Heart right ventricle (tissue), 16 donors: ENCODE results near the gene LSM4. TPM values are rescaled to one million over a fixed set of nuclear protein-coding genes. Genes with fewer than 3 reads are reported as not detected.

Source experiments
- ATAC-seq, 8 donors: fragments of 200-7000 bp; cut with Tn5 transposase; one replicate each; pipeline ENCODE4 v1.9.1; 2020; ENCODE audit warnings: mild to moderate bottlenecking in 8 of 8, moderate library complexity in 8 of 8, moderate number of reproducible peaks in 1 of 8
- DNase-seq, 2 donors: peaks; one replicate each; pipeline ENCODE4 v3.0.0-alpha.2; 2020
- H3K27ac ChIP-seq, 10 donors: fragments of 200-600 bp; sonication (generic) in 2 of 10; one replicate each; pipeline versions ENCODE4 v1.5.0 to v1.8.0; 2020 to 2022; ENCODE audit warnings: mild to moderate bottlenecking in 3 of 10
- H3K27me3 ChIP-seq, 7 donors: fragments of 200-600 bp; one replicate each; pipeline ENCODE4 v1.8.0; 2021 to 2022; ENCODE audit warnings: mild to moderate bottlenecking in 2 of 7
- H3K36me3 ChIP-seq, 9 donors: fragments of 200-600 bp; sonication (generic) in 1 of 9; one replicate each; pipeline versions ENCODE4 v1.5.0 to v1.8.0; 2020 to 2022; ENCODE audit warnings: mild to moderate bottlenecking in 2 of 9
- H3K4me1 ChIP-seq, 9 donors: fragments of 200-600 bp; sonication (generic) in 1 of 9; one replicate each; pipeline versions ENCODE4 v1.5.0 to v1.8.0; 2020 to 2022; ENCODE audit warnings: mild to moderate bottlenecking in 4 of 9
- H3K4me3 ChIP-seq, 10 donors: fragments of 200-600 bp; sonication (generic) in 2 of 10; one replicate each; pipeline versions ENCODE4 v1.5.0 to v1.8.0; 2020 to 2022; ENCODE audit warnings: mild to moderate bottlenecking in 7 of 10, moderate library complexity in 2 of 10
- H3K9me3 ChIP-seq, 11 donors: fragments of 200-600 bp in 10 of 11; sonication (generic) in 2 of 11; one replicate each; pipeline versions ENCODE4 v1.5.0 to v1.8.0; 2013 to 2022; ENCODE audit warnings: mild to moderate bottlenecking in 2 of 11, control low read depth in 1 of 11, moderate library complexity in 1 of 11
- CTCF ChIP-seq, 9 donors: fragments of 200-600 bp; sonication (generic) in 2 of 9; IDR thresholded peaks; one replicate each; pipeline versions ENCODE4 v1.5.0 to v1.8.0; 2021 to 2022; ENCODE audit warnings: antibody characterized with exemption in 9 of 9, mild to moderate bottlenecking in 5 of 9, moderate library complexity in 1 of 9
- WGBS, 2 donors: extraction: QIAGEN DNeasy Blood & Tissue Kit; methylation state at CpG; one replicate each; pipeline ENCODE4 v1.1.7; 2013; ENCODE audit warnings: inconsistent platforms in 1 of 2; 5-methylcytosine and 5-hydroxymethylcytosine counted together
- intact Hi-C, 10 donors: fragments of 100-400 bp; cut with DNase I; formaldehyde crosslinking; loops; one replicate each; pipeline versions ENCODE4 v1.11.1 to v1.14.2; 2022
- polyA plus RNA-seq, 2 donors: library from polyadenylated mRNA; stranded (reverse); fragments of 200-250 nt; gene quantifications; one replicate each; pipeline ENCODE4 v1.2.3, GENCODE V29; 2013
- total RNA-seq, 10 donors: library from RNA; stranded (reverse); fragmentation: NEBNext Ultra II Directional in 3 of 10; extraction: Animal tissue kit (Norgen Biotek cat#: 25700) in 3 of 10; gene quantifications; one replicate each; pipeline versions ENCODE4 v1.2.1 to v1.2.4, GENCODE V29; 2021 to 2023
- donor health status: Arrhythmogenic right ventricular cardiomyopathy.
- donor health status: ischemic (EF 13 %, LVEDD 7.1; RV severe dilation, severe dysfunction).
- donor health status: healthy with polysubstance abuse.
- donor health status: DM: no; HTN: yes; CAD: no.
- donor health status: DM: no; HTN: no; CAD: no.
- donor health status: ischemic (EF 25% LVEDD 6.9; RV normal size, moderate dysfunction).
- donor health status: ischemic (EF 25% LVEDD 5.7; RV mildly dilated, moderate dysfunction).
- donor health status: healthy.
- donor health status: DM: yes; HTN: yes; CAD: no.
- donor health status: Ischemic cardiomyopathy.
- donor health status: ischemic (EF 35%, LVEDD 5.7; RV mildly dilated, moderate dysfunction).
- donor health status: nonischemic (EF 11% LVEDD 7.7; RV severe dilation, severe dysfunction).
- donor health status: DM: yes; HTN: yes; CAD: no.
- donor health status: PGD.
- donor health status: ischemic (EF 29% LVEDD 5.4; RV normal size, mild dysfunction).
- donor health status: nonischemic (EF 23%, LVEDD 6.1; RV moderate dilation, normal function).

LSM4 gene
- total and polyA plus RNA-seq, 12 donors: 73.2 to 163 (median 93.6) TPM

- no peak overlapping the region for H3K4me3 ChIP-seq
These were observed 10.8 kb upstream of the LSM4 start for GRCh38 chr19:18333680-18334079.

GRCh38 chr19:18332917-18333530 lies 10.1 kb upstream of the LSM4 start:
- DNase-seq (no peak), ATAC-seq (no peak)
- no peak overlapping the region for H3K4me3 ChIP-seq
- H3K36me3 ChIP-seq: no peaks in the 10 kb centered on the region
- peaks cover 4 to 25% (median 11%) of the 10 kb centered on the region in 9 donors for H3K4me1 ChIP-seq
- no peaks in the 10 kb centered on the region for H3K9me3 ChIP-seq
- no peak overlapping the region for H3K27ac ChIP-seq
- intact Hi-C loops: no loop called here
- no peaks in the 10 kb centered on the region for H3K27me3 ChIP-seq
- TF ChIP-seq CTCF (IDR thresholded peaks at IDR 0.05): no peak
- WGBS, 2 donors: 83% methylated on average over 15 of the region's 15 CpGs

More at GRCh38 chr19:18333680-18334079, 10.8 kb upstream of the LSM4 start:
- no peak for DNase-seq
- Histone ChIP-seq H3K36me3 (no peaks in the 10 kb centered on the region), H3K4me1 (peaks cover 4 to 22% (median 9%) of the 10 kb centered on the region in 9 donors), H3K9me3 (no peaks in the 10 kb centered on the region), H3K27ac (no peak overlapping the region), H3K27me3 (no peaks in the 10 kb centered on the region)
- 88 to 92% methylated on average over 6 of the region's 6 CpGs for WGBS, 2 donors
- intact Hi-C loops: no loop called here
- no peak for ATAC-seq
- TF ChIP-seq CTCF (IDR thresholded peaks at IDR 0.05): no peak

GRCh38 chr19:18330868-18331267 lies 8.0 kb upstream of the LSM4 start:
- no peak for DNase-seq
- intact Hi-C loops: no loop called here
- no peak overlapping the region for H3K4me3 ChIP-seq
- no peaks in the 10 kb centered on the region for H3K9me3 ChIP-seq
- ATAC-seq: no peak
- H3K27me3 ChIP-seq: no peaks in the 10 kb centered on the region
- H3K27ac ChIP-seq: no peak overlapping the region
- 95% methylated on average over 9 of the region's 9 CpGs for WGBS, 2 donors
- TF ChIP-seq CTCF (IDR thresholded peaks at IDR 0.05): no peak
- H3K36me3 ChIP-seq: no peaks in the 10 kb centered on the region
- peaks cover 4 to 15% (median 11%) of the 10 kb centered on the region in 9 donors for H3K4me1 ChIP-seq

GRCh38 chr19:18329035-18329376 lies 6.1 kb upstream of the LSM4 start:
- intact Hi-C loops: loop anchor here in 7 of 10 donors (5.0 to 10.0 kb wide), 6 partner anchors 52 to 214 kb away; partner anchors contain the start of genes RAB3A (in 2 of the 7) and MPV17L2 (in 1 of the 7)
- DNase-seq (no peak), ATAC-seq (peak in 6 of 8 donors; percentile 1 to 21 (median 7))
- WGBS, 2 donors: 58% methylated on average over 6 of the region's 6 CpGs
- Histone ChIP-seq H3K9me3 (no peaks in the 10 kb centered on the region), H3K27ac (peak overlapping the region in 9 of 10 donors; percentile 24 to 89 (median 75)), H3K36me3 (no peaks in the 10 kb centered on the region), H3K4me1 (peaks cover 4 to 19% (median 17%) of the 10 kb centered on the region in 9 donors), H3K27me3 (no peaks in the 10 kb centered on the region), H3K4me3 (peak overlapping the region in 8 of 10 donors; percentile 18 to 47 (median 38))
- no peak for TF ChIP-seq CTCF (IDR thresholded peaks at IDR 0.05)
